ENCODE measurements around the gene AIDA. TPM values are rescaled to one million over a fixed set of nuclear protein-coding genes. Genes with fewer than 3 reads are reported as not detected.
A peak's percentile ranks its signal among the peaks of the same experiment; 100 is the strongest.
"Not testable (repeated sequence)": the region's sequence is repeated elsewhere in the genome, so short reads cannot be mapped to it uniquely, and the experiment has no call there.

Gene AIDA
- polyA plus RNA-seq, 1 of the 3 experiments (the other 2 are of a cell fraction) = 20.8 TPM

DNA sequence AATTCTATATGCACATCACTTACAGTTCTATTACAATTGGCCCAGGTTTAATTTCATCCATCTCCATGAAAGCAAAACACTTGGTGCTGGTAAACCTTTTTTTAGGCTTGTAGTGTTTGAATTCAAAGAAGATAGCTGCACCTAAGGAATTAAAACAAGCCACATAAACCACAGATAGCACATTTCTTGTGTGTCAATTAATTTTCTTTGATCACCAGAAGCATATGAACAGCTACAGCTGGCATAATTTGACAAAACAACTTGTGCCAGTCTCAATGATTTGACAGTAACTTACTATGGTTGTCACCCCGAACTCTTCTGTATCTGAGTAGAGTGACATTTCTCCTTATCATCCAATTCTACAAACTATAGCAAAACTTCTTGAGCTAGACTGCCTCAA is 42.2 kb downstream of the AIDA start:
- H3K27ac ChIP-seq (ENCODE audit: low read depth in 2 of 2, low read length in 1 of 2) = no peak overlapping the region
- ChIA-PET CTCF (interaction anchor here (0.6 to 1.3 kb wide), 7 partner anchors 8 to 1551 kb away, joined by 3 to 5 read pairs (median 4); no protein-coding TSS in a partner anchor), POLR2A (no interaction called here)
- H3K36me3 ChIP-seq (replicated peaks in 1 of 2; ENCODE audit: control insufficient read depth in 1 of 2, insufficient read depth in 2 of 2, low read length in 1 of 2) = peaks cover 69 to 70% of the 10 kb centered on the region in 2 experiments
- no peak overlapping the region for H3K4me3 ChIP-seq (ENCODE audit: low read depth in 2 of 2, low read length in 1 of 2)
- no peak overlapping the region for H3K9ac ChIP-seq
- no peak for DNase-seq
- H3K9me2 ChIP-seq = no peaks in the 10 kb centered on the region
- peaks cover 21% of the 10 kb centered on the region for H3F3A ChIP-seq (replicated peaks; ENCODE audit: insufficient read depth)
- no peaks in the 10 kb centered on the region for H4K20me1 ChIP-seq (ENCODE audit: insufficient read depth)
- no peak overlapping the region for H3K4me2 ChIP-seq
- no peak overlapping the region for H2AFZ ChIP-seq (ENCODE audit: low read depth)
- WGBS (ENCODE audit: low lambda C conversion rate) = 93% methylated on average over 1 of the region's 1 CpG
- no peaks in the 10 kb centered on the region for H3K27me3 ChIP-seq (ENCODE audit: insufficient read depth)
- peaks cover 0 to 6% of the 10 kb centered on the region in 2 experiments; a peak in 2 of 4 replicates for H3K4me1 ChIP-seq (ENCODE audit: control insufficient read depth in 1 of 2, insufficient read depth in 2 of 2, low read depth in 1 of 2, low read length in 1 of 2)
- H3K9me3 ChIP-seq = no peaks in the 10 kb centered on the region
- TF ChIP-seq IRF3 (IDR thresholded peaks at IDR 0.05; ENCODE audit: low read depth, low read length) = no peak
- TF ChIP-seq, protein P1, sequence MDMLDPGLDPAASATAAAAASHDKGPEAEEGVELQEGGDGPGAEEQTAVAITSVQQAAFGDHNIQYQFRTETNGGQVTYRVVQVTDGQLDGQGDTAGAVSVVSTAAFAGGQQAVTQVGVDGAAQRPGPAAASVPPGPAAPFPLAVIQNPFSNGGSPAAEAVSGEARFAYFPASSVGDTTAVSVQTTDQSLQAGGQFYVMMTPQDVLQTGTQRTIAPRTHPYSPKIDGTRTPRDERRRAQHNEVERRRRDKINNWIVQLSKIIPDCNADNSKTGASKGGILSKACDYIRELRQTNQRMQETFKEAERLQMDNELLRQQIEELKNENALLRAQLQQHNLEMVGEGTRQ (IDR thresholded peaks at IDR 0.05; ENCODE audit: borderline replicate concordance, low read depth, low read length) = no peak
- no peak for TF ChIP-seq CHD2 (IDR thresholded peaks at IDR 0.05; ENCODE audit: low read length, partially characterized antibody)
- TF ChIP-seq POLR2AphosphoS5 (IDR thresholded peaks at IDR 0.05; ENCODE audit: low read depth, low read length) = no peak
- TF ChIP-seq TCF12 (IDR thresholded peaks at IDR 0.05) = no peak
- TF ChIP-seq RFX5 (IDR thresholded peaks at IDR 0.05; ENCODE audit: low read length) = no peak
- TF ChIP-seq RCOR1 (IDR thresholded peaks at IDR 0.05; ENCODE audit: low read length) = no peak
- TF ChIP-seq NRF1 (IDR thresholded peaks at IDR 0.05; ENCODE audit: low read depth, low read length) = no peak
- TF ChIP-seq JUND (IDR thresholded peaks at IDR 0.05) = no peak
- TF ChIP-seq ELF1 (IDR thresholded peaks at IDR 0.05) = no peak
- TF ChIP-seq RXRA (IDR thresholded peaks at IDR 0.05; ENCODE audit: borderline replicate concordance, low read depth) = no peak
- no peak for TF ChIP-seq FOSL2 (IDR thresholded peaks at IDR 0.05; ENCODE audit: borderline replicate concordance, low read depth)
- no peak for TF ChIP-seq SMC3 (IDR thresholded peaks at IDR 0.05; ENCODE audit: low read depth, low read length)
- TF ChIP-seq SIN3A (IDR thresholded peaks at IDR 0.05; ENCODE audit: borderline replicate concordance, low read depth, low read length) = no peak
- TF ChIP-seq GATA2 (CRISPR knock-in tag; IDR thresholded peaks at IDR 0.05) = no peak
- TF ChIP-seq GABPA (IDR thresholded peaks at IDR 0.05; ENCODE audit: low read depth) = no peak
- TF ChIP-seq USF1 (IDR thresholded peaks at IDR 0.05; ENCODE audit: borderline replicate concordance, low read depth) = no peak
- no peak for TF ChIP-seq CTCF (IDR thresholded peaks at IDR 0.05)
- peaks cover 11% of the 10 kb centered on the region; the same call in 1 of the 2 replicates for H3K79me2 ChIP-seq (ENCODE audit: insufficient read depth)

- H3K4me2 ChIP-seq; CTCF ChIA-PET; DNase-seq; H3K4me1 ChIP-seq (ENCODE audit: control insufficient read depth in 1 of 2, insufficient read depth in 2 of 2, low read depth in 1 of 2, low read length in 1 of 2); H3K9me2 ChIP-seq; H2AFZ ChIP-seq (ENCODE audit: low read depth); H3K9me3 ChIP-seq; POLR2A ChIA-PET; H3K9ac ChIP-seq; H4K20me1 ChIP-seq (ENCODE audit: insufficient read depth); H3K4me3 ChIP-seq (ENCODE audit: low read depth in 2 of 2, low read length in 1 of 2); H3K27me3 ChIP-seq (ENCODE audit: insufficient read depth); H3K27ac ChIP-seq (ENCODE audit: low read depth in 2 of 2, low read length in 1 of 2): not testable (repeated sequence)
- H3K36me3 ChIP-seq (replicated peaks in 1 of 2; ENCODE audit: control insufficient read depth in 1 of 2, insufficient read depth in 2 of 2, low read length in 1 of 2) = peaks cover 63 to 70% of the 10 kb centered on the region in 2 experiments
- H3F3A ChIP-seq (replicated peaks; ENCODE audit: insufficient read depth) = peaks cover 21% of the 10 kb centered on the region
- WGBS (ENCODE audit: low lambda C conversion rate) = 100% methylated on average over 1 of the region's 2 CpGs
- peaks cover 11% of the 10 kb centered on the region; the same call in 1 of the 2 replicates for H3K79me2 ChIP-seq (ENCODE audit: insufficient read depth)
These were observed 43.2 kb downstream of the AIDA start for GRCh38 chr1:222669107-222669506.

GRCh38 chr1:222668184-222668583 is 44.1 kb downstream of the AIDA start:
- H3K9ac ChIP-seq; H2AFZ ChIP-seq (ENCODE audit: low read depth); H3K4me3 ChIP-seq (ENCODE audit: low read depth in 2 of 2, low read length in 1 of 2); H3K9me2 ChIP-seq; CTCF ChIA-PET; H4K20me1 ChIP-seq (ENCODE audit: insufficient read depth); DNase-seq; H3K9me3 ChIP-seq; H3K4me2 ChIP-seq; H3K27me3 ChIP-seq (ENCODE audit: insufficient read depth); H3K4me1 ChIP-seq (ENCODE audit: control insufficient read depth in 1 of 2, insufficient read depth in 2 of 2, low read depth in 1 of 2, low read length in 1 of 2); POLR2A ChIA-PET: not testable (repeated sequence)
- Histone ChIP-seq H3K27ac (ENCODE audit: low read depth in 2 of 2, low read length in 1 of 2) (peak overlapping the region in 1 of 2 experiments; percentile 48; a peak in 2 of 4 replicates), H3K79me2 (ENCODE audit: insufficient read depth) (peaks cover 11% of the 10 kb centered on the region; the same call in 1 of the 2 replicates), H3K36me3 (replicated peaks in 1 of 2; ENCODE audit: control insufficient read depth in 1 of 2, insufficient read depth in 2 of 2, low read length in 1 of 2) (peaks cover 60 to 78% of the 10 kb centered on the region in 2 experiments), H3F3A (replicated peaks; ENCODE audit: insufficient read depth) (peaks cover 21% of the 10 kb centered on the region)
- no CpG with 5 or more reads among the region's 4 CpGs for WGBS (ENCODE audit: low lambda C conversion rate)
